Activated CD8-positive, alpha-beta memory T cell treated with anti-CD3 and anti-CD28 coated beads, Interleukin-2, amount 50 U/mL, for 1 hour (primary cell): ENCODE data around the gene LRSAM1.

Source experiments
- DNase-seq: peaks from one replicate; pipeline ENCODE4 v3.0.0-alpha.2; 2020; ENCODE audit errors: extremely low read depth

Gene LRSAM1

DNA sequence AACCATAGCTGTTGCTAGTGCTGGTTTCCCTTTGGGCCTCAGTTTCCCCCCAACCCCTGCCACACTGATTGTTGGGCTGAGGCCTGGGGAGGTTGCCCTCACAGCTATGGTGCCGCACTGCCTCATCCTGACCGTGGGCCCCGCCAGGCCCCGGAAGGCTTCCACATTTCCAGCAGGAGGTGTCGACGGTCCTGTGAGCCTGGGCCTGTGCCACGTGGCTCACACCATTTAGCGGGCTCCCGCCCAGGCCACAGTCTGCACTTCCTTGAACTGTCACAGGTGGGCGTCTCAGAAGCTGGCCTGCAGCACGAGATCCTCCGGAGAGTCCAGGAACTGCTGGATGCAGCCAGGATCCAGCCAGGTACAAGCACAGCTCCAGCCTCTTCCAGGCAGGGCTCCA lies 45.7 kb downstream of the LRSAM1 start:
- DNase-seq: no peak

DNA sequence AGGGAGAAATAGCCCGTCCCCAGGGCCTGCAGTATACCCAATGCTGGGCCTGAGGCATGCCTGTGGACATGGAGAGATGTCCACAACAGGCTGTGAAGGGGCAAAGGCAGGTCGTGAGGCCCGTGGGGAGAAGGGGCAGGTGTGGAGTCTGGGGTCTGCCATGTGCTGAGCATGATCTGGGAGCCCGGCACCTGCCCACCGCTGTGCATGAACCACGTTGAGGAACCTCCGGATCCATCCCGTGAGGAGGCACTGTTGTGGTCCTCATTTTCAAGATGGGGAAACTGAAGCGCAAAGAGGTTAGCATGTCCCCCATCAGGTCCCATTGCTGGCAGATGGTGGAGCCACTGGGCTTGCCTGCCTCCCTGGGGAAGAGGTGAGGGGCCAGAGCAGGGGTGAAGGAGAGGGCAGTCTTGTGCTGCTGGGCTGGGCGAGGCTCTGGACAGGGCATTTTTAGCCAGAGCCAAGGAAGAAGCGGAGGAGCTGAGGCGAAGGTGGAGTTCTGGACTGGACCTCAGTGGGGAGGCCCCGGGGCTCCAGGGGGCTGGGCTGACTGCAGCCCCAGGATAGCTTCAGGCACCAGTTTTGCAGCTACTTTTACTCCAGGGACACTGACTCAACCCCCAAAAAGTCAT lies 46.5 kb downstream of the LRSAM1 start:
- DNase-seq: no peak

GRCh38 chr9:127498298-127498697 lies 47.0 kb downstream of the LRSAM1 start:
- DNase-seq: no peak

- no peak for DNase-seq
These were observed 49.1 kb downstream of the LRSAM1 start for GRCh38 chr9:127500399-127500798.

DNA sequence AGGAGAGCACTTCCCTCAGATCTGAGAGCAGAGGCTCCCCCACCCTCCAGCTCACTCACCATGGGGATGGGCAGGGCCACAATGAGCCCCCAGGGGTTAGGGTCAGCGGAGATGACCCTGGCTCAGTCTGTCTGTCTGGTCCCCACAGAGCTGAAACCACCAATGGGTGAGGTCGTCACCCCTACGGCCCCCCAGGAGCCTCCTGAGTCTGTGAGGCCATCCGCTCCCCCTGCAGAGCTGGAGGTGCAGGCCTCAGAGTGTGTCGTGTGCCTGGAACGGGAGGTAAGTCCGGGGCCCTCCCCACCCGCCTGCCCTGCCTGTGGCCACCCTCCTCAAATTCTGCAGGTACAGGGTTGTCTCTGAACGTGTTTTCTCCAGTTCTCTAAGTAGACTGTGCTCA lies 49.6 kb downstream of the LRSAM1 start:
- DNase-seq: no peak

DNA sequence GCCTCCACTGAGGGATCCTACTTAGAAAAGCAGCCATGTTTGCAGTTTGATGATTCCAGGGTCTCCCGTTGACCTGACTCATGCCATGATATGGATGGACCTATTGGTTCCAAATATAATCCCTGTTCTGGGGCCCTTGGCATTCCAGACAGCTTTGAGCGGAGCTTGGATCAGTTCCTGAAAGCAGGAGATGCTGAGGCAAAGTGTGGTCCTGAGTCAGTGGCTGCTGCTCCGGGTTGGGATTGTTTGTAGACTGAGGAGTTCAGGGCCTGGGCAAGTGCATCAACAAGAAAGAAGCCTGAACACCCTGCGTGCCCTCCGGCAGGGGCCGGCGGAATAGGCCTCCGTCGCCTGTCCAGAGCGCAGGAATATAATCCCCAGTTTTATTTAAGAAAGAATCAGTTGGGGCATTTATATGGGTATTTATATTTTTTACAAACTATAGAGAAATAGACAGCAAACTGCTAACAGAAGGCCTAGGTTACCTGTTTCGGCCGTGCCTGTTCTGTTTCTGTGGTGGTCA lies 50.6 kb downstream of the LRSAM1 start:
- DNase-seq: no peak

GRCh38 chr9:127502706-127503378 lies 51.5 kb downstream of the LRSAM1 start:
- DNase-seq: no peak

- no peak for DNase-seq
These were observed 52.1 kb downstream of the LRSAM1 start for GRCh38 chr9:127503379-127503921.

- peak; percentile 36 for DNase-seq
These were observed 52.9 kb downstream of the LRSAM1 start for GRCh38 chr9:127503947-127504886.

- no peak for DNase-seq
These were observed 53.6 kb downstream of the LRSAM1 start for GRCh38 chr9:127504887-127505251.

- no peak for DNase-seq
These were observed 54.2 kb downstream of the LRSAM1 start for GRCh38 chr9:127505396-127506116.

DNA sequence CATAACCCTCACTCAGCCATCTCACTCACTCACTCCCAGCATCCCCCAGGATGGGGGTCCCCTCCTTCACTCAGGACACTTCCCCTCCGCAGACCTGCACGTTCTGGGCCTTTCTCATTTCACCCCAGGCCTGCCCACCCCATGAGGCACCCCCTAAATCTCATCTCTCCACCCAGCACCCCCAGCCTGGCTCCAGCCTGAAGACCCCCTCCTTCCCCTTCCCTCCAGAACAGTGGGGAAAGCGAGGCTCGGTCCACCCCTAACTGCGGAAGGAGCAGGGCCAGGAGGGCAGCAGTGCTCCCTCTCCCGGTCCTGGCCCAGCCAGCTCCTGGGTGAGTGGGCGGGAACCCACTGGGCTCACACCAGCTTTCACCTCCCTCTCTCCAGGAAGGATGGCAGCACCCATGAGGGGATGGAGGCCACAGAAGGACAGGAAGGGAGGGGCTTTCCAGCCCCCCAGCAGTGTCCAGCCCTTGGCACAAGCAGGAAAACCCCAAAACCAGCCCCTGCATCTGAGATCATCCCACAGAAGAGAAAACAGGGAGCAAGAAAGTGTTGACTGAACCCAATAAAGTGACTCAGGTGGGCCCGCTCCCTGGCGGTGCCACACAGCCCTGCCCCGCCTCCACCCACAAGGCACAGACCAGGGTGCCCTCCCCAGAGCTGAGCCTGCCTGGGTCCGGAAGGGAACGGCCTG lies 55.0 kb downstream of the LRSAM1 start:
- DNase-seq: no peak

- no peak for DNase-seq
These were observed 55.8 kb downstream of the LRSAM1 start for GRCh38 chr9:127506814-127507750.

GRCh38 chr9:127507751-127508648 lies 56.7 kb downstream of the LRSAM1 start:
- no peak for DNase-seq

DNA sequence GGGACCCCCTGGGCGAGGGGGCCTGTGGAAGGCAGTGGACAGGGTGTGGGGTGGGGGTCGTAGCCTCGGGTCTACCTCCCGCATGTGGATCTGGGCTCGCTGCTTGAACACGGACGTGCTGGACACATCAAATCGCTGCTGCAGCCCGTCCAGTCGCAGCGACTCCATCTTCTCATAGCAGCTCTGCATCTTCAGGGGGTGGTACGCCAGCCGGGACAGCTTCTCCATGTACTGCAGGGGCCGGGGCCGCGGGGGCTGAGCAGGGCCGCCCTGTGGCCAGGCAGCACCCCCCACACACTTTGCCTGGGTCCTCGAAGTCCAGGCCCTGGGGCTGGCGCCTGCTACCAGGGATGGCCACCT lies 57.6 kb downstream of the LRSAM1 start:
- DNase-seq: no peak

- no peak for DNase-seq
These were observed 58.1 kb downstream of the LRSAM1 start for GRCh38 chr9:127509261-127509954.

DNA sequence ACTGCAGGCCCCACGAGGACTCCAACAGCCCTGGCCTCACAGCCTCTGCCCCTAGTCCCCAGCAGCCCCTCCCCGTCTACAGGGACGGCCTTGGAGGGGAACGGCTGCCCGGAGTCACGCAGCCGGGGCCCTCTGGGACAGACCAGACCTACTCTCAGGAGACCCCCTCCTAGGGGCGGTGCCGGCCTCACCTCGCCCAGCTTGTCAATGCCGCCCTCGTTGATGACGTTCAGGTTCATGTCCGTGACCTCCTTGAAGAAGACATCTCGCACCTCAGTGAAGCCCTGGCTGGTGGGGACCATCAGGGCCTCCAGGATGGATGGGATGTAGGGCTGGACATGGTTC lies 58.6 kb downstream of the LRSAM1 start:
- no peak for DNase-seq

DNA sequence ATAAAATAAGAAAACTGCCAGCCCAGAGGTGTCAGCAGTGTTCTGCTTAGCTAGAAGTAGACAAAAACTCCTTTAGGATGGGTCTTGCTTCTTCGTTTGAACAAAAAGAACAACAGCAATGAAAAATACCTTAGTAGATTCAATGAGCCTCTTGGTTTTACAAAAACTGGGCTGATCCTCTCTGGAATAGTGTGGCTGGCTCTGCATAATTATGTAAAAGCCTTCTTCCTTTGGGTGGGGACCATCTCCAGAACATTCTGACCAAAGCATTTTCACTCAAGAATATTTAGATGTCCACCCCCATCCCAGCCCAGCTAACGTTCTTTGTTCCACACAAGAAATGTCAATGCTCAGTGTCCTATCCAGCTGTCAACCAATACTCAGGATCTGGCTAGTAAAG lies 63.2 kb downstream of the LRSAM1 start:
- no peak for DNase-seq
